ENCODE measurements around the gene PUS10. TPM values are rescaled to one million over a fixed set of nuclear protein-coding genes. Genes with fewer than 3 reads are reported as not detected.

PUS10 gene
- total RNA-seq, 6 donors from 2014 or later: 6.1 to 28.3 (median 10.3) TPM

GRCh38 chr2:60965499-60965785 lies 52.6 kb downstream of the PUS10 start:
- no peak for TF ChIP-seq CTCF (IDR thresholded peaks at IDR 0.05)
- TF ChIP-seq POLR2AphosphoS5 (IDR thresholded peaks at IDR 0.05): no peak
- TF ChIP-seq POLR2A (IDR thresholded peaks at IDR 0.05): no peak
- TF ChIP-seq EP300 (IDR thresholded peaks at IDR 0.05): no peak
- Histone ChIP-seq H3K9me3 (no peaks in the 10 kb centered on the region), H3K27ac (no peak overlapping the region), H3K4me1 (peaks cover 0 to 4% (median 0%) of the 10 kb centered on the region in 4 donors), H3K4me3 (no peak overlapping the region), H3K27me3 (no peaks in the 10 kb centered on the region), H3K36me3 (no peaks in the 10 kb centered on the region)
- DNase-seq: no peak
- ATAC-seq (ENCODE audit: low FRiP score in 2 of 2): no peak

GRCh38 chr2:60964651-60965498 lies 53.2 kb downstream of the PUS10 start:
- WGBS, 2 donors: 69 to 76% methylated on average over 7 of the region's 7 CpGs
- no peak overlapping the region for H3K27ac ChIP-seq

GRCh38 chr2:60963190-60963589 lies 54.9 kb downstream of the PUS10 start:
- ATAC-seq (ENCODE audit: low FRiP score in 2 of 2) (no peak), DNase-seq (no peak)
- Histone ChIP-seq H3K27me3 (no peaks in the 10 kb centered on the region), H3K36me3 (no peaks in the 10 kb centered on the region), H3K27ac (no peak overlapping the region), H3K9me3 (no peaks in the 10 kb centered on the region), H3K4me3 (no peak overlapping the region), H3K4me1 (peaks cover 0 to 4% (median 0%) of the 10 kb centered on the region in 4 donors)
- TF ChIP-seq CTCF (IDR thresholded peaks at IDR 0.05) (no peak), POLR2AphosphoS5 (IDR thresholded peaks at IDR 0.05) (no peak), POLR2A (IDR thresholded peaks at IDR 0.05) (no peak), EP300 (IDR thresholded peaks at IDR 0.05) (no peak)

More at GRCh38 chr2:60964651-60965498, 53.2 kb downstream of the PUS10 start:
- DNase-seq (no peak), ATAC-seq (ENCODE audit: low FRiP score in 2 of 2) (no peak)
- no peak overlapping the region for H3K4me3 ChIP-seq
- H3K27me3 ChIP-seq: no peaks in the 10 kb centered on the region
- H3K9me3 ChIP-seq: no peaks in the 10 kb centered on the region
- H3K36me3 ChIP-seq: no peaks in the 10 kb centered on the region
- H3K4me1 ChIP-seq: peaks cover 0 to 4% (median 0%) of the 10 kb centered on the region in 4 donors
- TF ChIP-seq POLR2A (IDR thresholded peaks at IDR 0.05) (no peak), CTCF (IDR thresholded peaks at IDR 0.05) (no peak), POLR2AphosphoS5 (IDR thresholded peaks at IDR 0.05) (no peak), EP300 (IDR thresholded peaks at IDR 0.05) (no peak)

GRCh38 chr2:60962528-60962927 lies 55.5 kb downstream of the PUS10 start:
- 75 to 79% methylated on average over 2 of the region's 2 CpGs for WGBS, 2 donors
- Histone ChIP-seq H3K9me3 (no peaks in the 10 kb centered on the region), H3K4me3 (no peak overlapping the region), H3K27ac (no peak overlapping the region), H3K4me1 (peaks cover 0 to 4% (median 0%) of the 10 kb centered on the region in 4 donors), H3K36me3 (no peaks in the 10 kb centered on the region), H3K27me3 (no peaks in the 10 kb centered on the region)
- DNase-seq: no peak
- TF ChIP-seq EP300 (IDR thresholded peaks at IDR 0.05) (no peak), POLR2A (IDR thresholded peaks at IDR 0.05) (no peak)
- no peak for ATAC-seq (ENCODE audit: low FRiP score in 2 of 2)

- H3K4me3 ChIP-seq: no peak overlapping the region
- peaks cover 0 to 1% (median 0%) of the 10 kb centered on the region in 4 donors for H3K4me1 ChIP-seq
- WGBS, 2 donors: 61 to 67% methylated on average over 4 of the region's 4 CpGs
- no peaks in the 10 kb centered on the region for H3K9me3 ChIP-seq
- H3K27me3 ChIP-seq: no peaks in the 10 kb centered on the region
- ATAC-seq (ENCODE audit: low FRiP score in 2 of 2): peak; percentile 39 to 85
- H3K36me3 ChIP-seq: no peaks in the 10 kb centered on the region
- TF ChIP-seq POLR2AphosphoS5 (IDR thresholded peaks at IDR 0.05) (no peak), EP300 (IDR thresholded peaks at IDR 0.05) (no peak), CTCF (IDR thresholded peaks at IDR 0.05) (no peak), POLR2A (IDR thresholded peaks at IDR 0.05) (no peak)
- peak overlapping the region in 1 of 4 donors; percentile 44 for H3K27ac ChIP-seq
- no peak for DNase-seq
These were observed 56.6 kb downstream of the PUS10 start for GRCh38 chr2:60961457-60961856.
